ENCODE data around the gene ZNF792.

- TF ChIP-seq CTCF (IDR thresholded peaks at IDR 0.05) (no peak), POLR2A (IDR thresholded peaks at IDR 0.05) (no peak)
Measured at GRCh38 chr19:34990578-34991192, 26.7 kb upstream of the ZNF792 start.
